IPS-NIHi7 (cell line): ENCODE measurements around the gene MFNG.
A peak's percentile ranks its signal among the peaks of the same experiment; 100 is the strongest.
"Not testable (repeated sequence)": the region's sequence is repeated elsewhere in the genome, so short reads cannot be mapped to it uniquely, and the experiment has no call there.

Experiments used
- DNase-seq: peaks from one replicate; pipeline ENCODE4 v3.0.0; 2012; ENCODE audit warnings: mixed read lengths; ENCODE audit errors: extremely low spot score

MFNG gene

GRCh38 chr22:37473437-37473946 is 12.7 kb downstream of the MFNG start:
- DNase-seq = no peak

DNA sequence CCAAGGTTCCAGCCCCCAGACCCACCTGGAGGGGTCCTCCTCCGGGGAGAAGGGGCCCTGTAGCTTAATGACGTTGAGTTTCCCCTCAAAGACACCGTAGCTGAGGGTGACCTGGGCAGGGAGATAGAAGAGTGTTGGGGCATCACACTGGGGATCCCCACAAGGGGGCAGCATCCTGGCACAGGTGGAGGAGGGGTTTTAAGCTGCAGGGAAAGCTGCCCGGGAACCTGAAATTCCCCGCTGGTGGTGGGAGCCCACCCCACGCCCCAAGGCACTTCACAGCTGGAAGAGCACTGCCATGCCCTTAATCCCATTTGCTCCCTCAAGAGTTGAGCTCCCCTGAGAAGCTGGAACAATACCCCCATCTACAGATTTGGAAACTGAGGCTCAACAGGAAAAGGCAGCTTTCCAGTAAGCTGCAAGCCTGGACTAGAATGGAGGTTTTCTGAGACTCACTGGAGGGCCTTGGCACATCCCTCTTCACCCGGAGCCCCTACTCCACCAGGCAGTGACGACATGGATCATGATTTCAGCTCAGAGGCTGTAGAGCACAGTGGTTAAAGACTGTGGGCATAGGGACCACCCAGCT is 13.7 kb downstream of the MFNG start:
- peak; percentile 87 for DNase-seq

- no peak for DNase-seq
Measured at GRCh38 chr22:37471727-37472417, 14.3 kb downstream of the MFNG start.

GRCh38 chr22:37470087-37470445 is 16.1 kb downstream of the MFNG start:
- DNase-seq = no peak

DNA sequence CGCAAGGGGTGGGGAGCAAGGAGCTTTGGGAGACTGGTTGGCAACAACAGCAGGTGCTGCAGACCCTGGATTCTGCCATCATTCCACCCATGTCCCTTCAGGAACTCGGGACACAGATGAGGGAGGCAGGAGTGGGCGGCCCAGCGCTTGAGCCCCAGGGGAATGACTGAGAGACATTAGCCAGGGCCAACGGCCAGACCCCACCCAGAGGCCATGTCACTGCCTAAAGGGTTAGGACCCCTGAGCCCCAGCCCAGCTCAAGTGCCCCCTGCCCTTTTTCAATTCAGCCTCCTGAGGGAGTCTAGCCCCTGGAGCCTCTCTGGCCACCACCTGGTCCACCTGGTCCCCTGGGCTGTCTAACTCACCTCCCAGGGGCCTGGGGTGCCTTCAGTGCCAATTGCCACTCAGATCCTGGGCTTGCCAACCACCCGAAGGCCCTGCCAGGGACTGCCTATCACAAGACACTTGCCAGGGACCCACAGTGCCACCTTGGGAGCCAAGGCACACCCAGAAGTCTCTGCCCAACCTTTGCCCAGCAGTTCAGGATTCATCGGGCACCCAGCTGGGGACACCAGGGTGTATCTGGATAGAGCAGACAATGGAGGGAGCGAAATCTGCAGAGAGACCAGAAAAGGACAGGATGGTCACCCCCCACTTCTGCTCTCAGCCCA is 16.6 kb downstream of the MFNG start:
- DNase-seq = no peak

GRCh38 chr22:37468201-37468695 is 17.9 kb downstream of the MFNG start:
- DNase-seq = not testable (repeated sequence)

GRCh38 chr22:37467391-37467955 is 18.7 kb downstream of the MFNG start:
- DNase-seq = no peak

DNA sequence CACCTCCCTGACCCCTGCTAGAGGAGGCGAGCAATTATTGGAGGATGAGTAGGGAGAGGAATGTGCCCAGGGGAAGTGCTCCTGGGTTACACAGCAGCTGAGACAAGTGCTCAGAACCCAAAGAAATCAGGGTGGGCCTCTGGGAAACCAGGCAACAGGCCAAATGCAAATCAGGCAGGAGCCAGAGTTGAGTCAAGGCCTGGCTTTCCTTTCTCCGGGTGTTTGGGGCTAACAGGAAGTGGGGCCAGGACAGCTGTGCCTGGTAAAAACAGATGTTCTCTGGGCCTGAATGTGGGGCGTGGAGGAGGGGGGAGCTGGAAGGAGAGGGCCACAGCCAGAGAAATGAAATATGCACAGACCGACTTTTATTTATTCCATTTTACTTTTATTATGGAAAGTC is 22.0 kb downstream of the MFNG start:
- DNase-seq = no peak

GRCh38 chr22:37462983-37463382 is 23.2 kb downstream of the MFNG start:
- peak; percentile 74 for DNase-seq

DNA sequence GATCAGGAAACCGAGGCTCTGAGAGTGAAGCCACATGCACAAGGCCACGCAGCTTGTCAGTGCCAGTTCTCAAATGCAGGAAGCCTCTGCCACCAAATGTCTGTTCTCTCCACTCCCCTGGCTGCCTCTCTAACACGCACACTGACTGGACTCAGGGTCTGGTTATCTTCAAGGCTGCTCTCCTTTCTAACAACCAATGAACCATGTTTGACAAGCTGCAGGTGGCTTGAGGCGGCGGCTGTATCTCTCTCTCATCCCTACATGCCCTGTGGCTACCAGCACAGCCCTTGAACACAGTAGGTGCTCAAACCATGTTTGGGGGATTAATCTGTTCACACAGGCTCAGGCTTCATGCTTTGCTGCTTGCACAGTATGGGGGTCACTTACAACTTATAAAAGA is 23.7 kb downstream of the MFNG start:
- DNase-seq = no peak

GRCh38 chr22:37461961-37462360 is 24.2 kb downstream of the MFNG start:
- DNase-seq = no peak

DNA sequence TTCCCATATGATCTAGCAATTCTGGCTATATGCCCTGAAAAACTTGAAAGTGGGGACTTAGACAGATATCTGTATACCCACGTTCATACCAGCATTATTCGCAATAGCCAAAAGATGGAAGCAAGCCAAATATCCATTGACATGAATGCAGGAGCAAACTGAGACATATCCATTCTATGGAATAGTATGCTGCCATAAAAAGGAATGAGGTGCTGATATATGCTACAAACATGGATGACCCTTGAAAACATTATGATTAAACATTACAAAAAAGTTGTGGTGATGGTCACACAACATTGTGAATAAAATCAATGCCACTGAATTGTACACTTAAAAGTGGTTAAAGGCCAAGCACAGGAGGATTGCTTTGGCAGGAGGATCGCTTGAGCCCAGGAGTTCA is 25.5 kb downstream of the MFNG start:
- no peak for DNase-seq

- DNase-seq = no peak
Measured at GRCh38 chr22:37459206-37459605, 27.0 kb downstream of the MFNG start.

DNA sequence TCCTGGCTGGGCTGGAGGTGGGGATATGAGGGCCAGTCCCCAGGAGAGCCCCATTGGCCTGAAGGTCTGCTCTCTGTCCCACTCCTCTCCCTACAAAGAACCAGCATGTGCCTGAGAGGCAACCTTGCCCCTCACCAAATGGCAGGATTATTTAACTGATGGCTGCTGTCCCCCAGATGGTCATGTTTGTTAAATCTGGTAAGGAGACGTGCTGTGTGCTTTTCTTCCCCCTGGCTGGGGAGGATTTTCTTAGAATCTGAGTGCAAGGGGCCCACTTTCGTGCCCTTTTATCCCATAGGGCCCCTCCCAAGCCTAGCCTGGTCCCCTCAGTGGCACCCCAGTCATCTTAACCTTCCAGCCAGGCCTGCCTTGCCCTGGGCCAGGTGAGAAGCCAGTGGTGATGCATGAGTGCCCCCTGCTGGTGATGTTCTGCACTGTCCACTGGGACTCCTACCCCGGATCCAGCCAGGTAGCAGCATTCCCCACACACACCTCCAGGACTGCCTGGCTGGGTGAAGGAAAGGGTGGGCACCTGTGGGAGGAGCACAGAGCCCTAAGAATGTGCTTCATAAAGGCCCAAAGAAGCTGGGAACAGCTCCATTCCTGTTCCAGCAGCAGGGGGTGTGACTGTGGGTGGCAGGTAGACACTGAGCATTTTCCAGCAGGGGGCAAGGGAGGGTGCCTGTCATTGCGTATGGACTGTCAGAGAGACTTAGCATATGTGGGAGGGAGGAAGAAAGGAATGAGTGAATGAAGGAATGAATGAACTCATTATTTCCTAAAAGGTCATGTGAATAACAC is 28.9 kb downstream of the MFNG start:
- DNase-seq = peak; percentile 94

DNA sequence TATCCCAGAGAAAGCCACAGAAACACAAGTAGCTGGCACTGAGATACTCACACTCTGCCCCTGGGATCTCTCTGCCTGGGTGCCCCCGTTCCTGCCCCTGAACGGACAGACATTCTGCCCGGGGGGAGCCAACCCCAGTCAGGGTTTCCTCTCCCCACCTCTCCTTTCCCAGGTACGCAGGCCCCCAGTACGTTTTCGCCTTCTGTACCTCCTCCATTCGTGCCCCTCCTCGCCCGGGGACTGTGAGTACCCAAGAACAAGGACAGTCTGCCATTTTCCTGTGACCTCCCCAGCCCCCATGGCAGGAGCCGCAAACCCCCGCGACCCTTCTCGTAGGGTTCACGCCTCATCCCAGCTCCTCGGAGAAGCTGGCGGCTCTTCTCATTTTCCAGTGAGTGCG is 29.8 kb downstream of the MFNG start:
- no peak for DNase-seq

DNA sequence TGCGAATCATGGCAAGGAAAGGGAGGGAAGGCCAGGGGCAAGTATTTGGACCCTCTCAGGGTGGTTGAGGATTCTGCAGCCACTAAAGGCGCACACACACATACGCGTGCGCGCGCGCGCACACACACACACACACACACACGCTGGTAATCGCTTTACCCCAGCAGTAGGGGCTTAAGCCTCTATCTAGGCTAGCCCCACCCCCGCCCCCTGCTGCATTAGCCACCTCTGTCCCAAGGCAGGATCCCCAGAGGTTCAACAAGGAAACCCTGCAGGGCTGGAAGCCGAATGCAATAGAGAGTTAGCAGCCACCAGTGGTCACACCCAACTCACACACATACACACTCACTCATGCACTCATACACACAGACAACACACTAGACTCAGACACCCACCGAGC is 30.3 kb downstream of the MFNG start:
- DNase-seq = no peak

DNA sequence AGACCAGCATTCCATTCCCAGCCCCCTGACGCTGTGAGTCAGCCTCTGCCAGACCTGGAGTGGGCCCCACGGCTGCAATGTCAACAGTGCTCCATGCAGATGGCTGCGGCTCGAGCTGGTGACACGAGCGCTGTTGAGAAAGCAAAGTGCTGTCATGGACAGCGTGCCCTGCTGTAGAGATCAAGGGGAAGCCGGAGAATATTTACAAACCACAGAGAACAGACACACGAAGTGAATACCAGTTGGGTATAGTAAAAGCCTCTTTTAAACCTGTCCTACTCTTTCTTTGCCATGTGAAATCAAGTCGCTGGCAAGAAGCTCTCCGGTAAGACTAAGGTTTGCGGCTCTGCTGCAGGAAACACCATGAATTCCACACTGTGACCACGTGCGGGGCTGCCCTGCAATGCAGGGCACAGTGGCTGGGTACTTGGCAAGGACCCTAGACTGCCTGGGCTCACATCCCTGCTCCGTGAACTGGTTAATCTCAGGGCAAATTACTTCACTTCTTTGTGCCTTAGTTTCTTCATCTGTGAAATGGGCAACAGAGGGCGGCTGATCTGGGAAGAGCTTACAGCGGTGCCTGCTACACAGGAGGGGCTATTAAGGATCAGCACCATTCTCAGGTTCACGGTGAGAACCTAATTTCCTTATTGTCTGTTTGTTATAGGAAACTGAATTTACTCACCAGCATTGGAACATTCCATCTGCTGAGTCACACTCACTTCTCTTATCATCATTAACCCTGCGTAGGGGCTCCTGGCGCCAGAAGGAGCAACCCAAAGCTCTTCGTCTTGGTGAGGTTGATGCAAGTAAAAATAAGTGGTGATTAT is 31.1 kb downstream of the MFNG start:
- no peak for DNase-seq

DNA sequence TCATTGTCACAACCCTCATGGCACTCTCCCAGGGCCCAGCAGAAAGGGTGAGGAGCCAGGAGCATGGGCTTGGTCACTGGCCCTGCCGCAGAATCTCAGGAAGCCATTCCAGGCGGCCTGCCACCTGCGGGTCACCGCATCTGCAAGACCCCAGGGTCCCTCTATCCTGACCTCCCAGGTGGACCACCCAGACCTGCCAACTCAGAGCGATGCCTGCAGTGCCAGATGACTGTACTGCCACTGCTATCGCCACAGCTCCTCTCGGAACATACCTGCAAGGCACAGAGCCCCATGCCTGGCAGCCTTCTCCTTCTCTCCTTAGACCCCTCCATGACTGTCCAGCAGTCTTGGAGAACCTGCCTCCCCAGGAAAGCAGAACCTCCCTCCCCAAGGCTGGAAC is 32.5 kb downstream of the MFNG start:
- no peak for DNase-seq

- no peak for DNase-seq
Measured at GRCh38 chr22:37451218-37451617, 35.0 kb downstream of the MFNG start.

GRCh38 chr22:37449331-37450001 is 36.7 kb downstream of the MFNG start:
- no peak for DNase-seq
